Measurements from ENCODE around the gene C19orf67. TPM values are rescaled to one million over a fixed set of nuclear protein-coding genes. Genes with fewer than 3 reads are reported as not detected.
A peak's percentile ranks its signal among the peaks of the same experiment; 100 is the strongest.

The C19orf67 gene
- total and polyA plus RNA-seq, 2 of the 13 experiments (the other 11 are each of a cell fraction or from before 2014, with no cell fraction given), result 0.11 to 0.32 TPM

DNA sequence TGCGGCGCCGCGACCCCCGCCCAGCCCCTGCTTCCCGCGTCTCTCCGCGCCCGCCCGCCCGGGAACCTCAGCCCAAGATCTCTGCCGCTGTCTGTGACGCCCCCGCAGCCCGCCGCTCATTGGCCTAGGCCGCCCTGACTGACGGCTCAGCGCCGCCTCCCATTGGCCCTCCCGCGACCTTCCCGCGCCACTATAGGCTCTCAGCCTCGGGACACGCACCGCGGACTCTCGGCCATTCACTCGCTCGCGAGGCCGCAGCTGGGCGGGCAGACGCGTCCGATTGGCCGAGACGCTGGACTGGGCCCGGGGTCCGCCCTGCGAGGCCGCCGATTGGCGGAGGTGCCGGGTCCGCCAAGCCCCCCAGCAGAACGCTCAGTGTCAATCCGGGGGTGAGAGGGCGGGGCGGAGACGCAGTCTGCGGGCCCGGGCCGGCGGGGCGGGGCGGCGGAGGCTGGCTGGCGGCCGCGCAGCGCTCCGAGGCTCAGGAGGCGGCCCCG is 32.1 kb upstream of the C19orf67 start, which contains the start of gene PRKACA (continued):
- TF ChIP-seq, protein P1, sequence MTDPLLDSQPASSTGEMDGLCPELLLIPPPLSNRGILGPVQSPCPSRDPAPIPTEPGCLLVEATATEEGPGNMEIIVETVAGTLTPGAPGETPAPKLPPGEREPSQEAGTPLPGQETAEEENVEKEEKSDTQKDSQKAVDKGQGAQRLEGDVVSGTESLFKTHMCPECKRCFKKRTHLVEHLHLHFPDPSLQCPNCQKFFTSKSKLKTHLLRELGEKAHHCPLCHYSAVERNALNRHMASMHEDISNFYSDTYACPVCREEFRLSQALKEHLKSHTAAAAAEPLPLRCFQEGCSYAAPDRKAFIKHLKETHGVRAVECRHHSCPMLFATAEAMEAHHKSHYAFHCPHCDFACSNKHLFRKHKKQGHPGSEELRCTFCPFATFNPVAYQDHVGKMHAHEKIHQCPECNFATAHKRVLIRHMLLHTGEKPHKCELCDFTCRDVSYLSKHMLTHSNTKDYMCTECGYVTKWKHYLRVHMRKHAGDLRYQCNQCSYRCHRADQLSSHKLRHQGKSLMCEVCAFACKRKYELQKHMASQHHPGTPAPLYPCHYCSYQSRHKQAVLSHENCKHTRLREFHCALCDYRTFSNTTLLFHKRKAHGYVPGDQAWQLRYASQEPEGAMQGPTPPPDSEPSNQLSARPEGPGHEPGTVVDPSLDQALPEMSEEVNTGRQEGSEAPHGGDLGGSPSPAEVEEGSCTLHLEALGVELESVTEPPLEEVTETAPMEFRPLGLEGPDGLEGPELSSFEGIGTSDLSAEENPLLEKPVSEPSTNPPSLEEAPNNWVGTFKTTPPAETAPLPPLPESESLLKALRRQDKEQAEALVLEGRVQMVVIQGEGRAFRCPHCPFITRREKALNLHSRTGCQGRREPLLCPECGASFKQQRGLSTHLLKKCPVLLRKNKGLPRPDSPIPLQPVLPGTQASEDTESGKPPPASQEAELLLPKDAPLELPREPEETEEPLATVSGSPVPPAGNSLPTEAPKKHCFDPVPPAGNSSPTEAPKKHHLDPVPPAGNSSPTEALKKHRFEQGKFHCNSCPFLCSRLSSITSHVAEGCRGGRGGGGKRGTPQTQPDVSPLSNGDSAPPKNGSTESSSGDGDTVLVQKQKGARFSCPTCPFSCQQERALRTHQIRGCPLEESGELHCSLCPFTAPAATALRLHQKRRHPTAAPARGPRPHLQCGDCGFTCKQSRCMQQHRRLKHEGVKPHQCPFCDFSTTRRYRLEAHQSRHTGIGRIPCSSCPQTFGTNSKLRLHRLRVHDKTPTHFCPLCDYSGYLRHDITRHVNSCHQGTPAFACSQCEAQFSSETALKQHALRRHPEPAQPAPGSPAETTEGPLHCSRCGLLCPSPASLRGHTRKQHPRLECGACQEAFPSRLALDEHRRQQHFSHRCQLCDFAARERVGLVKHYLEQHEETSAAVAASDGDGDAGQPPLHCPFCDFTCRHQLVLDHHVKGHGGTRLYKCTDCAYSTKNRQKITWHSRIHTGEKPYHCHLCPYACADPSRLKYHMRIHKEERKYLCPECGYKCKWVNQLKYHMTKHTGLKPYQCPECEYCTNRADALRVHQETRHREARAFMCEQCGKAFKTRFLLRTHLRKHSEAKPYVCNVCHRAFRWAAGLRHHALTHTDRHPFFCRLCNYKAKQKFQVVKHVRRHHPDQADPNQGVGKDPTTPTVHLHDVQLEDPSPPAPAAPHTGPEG (CRISPR knock-in tag; IDR thresholded peaks at IDR 0.05), result peak; percentile 96
- TF ChIP-seq SAP130 (CRISPR knock-in tag; IDR thresholded peaks at IDR 0.05; ENCODE audit: low read depth) (peak; percentile 15; the same call in 1 of the 2 replicates), YY1 (IDR thresholded peaks at IDR 0.05; ENCODE audit: insufficient read depth, insufficient replicate concordance, low read depth, low read length) (peak; percentile 18), PAWR (CRISPR knock-in tag; IDR thresholded peaks at IDR 0.05; ENCODE audit: borderline replicate concordance) (no peak), ZFAT (CRISPR knock-in tag; conservative IDR thresholded peaks at IDR 0.05) (no peak), RXRB (CRISPR knock-in tag; IDR thresholded peaks at IDR 0.05; ENCODE audit: borderline replicate concordance) (0 out of 2 replicates have a peak, but pooled peaks have one; percentile 8), TAF1 (CRISPR knock-in tag; IDR thresholded peaks at IDR 0.05) (peak; percentile 24; the same call in 1 of the 2 replicates), ZNF614 (CRISPR knock-in tag; IDR thresholded peaks at IDR 0.05; ENCODE audit: borderline replicate concordance) (no peak), NFYC (CRISPR knock-in tag; IDR thresholded peaks at IDR 0.05) (peak; percentile 98), SALL1 (CRISPR knock-in tag; IDR thresholded peaks at IDR 0.05) (peak; percentile 10; the same call in 1 of the 2 replicates), JUND (CRISPR knock-in tag; IDR thresholded peaks at IDR 0.05) (no peak), ZIK1 (CRISPR knock-in tag; IDR thresholded peaks at IDR 0.05; ENCODE audit: borderline replicate concordance, low read depth) (no peak), MAZ (IDR thresholded peaks at IDR 0.05; ENCODE audit: borderline replicate concordance, low read depth, low read length) (peak; percentile 47; the same call in 1 of the 2 replicates), MAZ (CRISPR knock-in tag; IDR thresholded peaks at IDR 0.05; ENCODE audit: low read depth) (peak; percentile 56), PCBP2 (optimal IDR thresholded peaks at IDR 0.05; ENCODE audit: low read depth, low read length, poor library complexity, severe bottlenecking) (no peak), FOXA1 (IDR thresholded peaks at IDR 0.05) (no peak), FOXA1 (CRISPR knock-in tag; IDR thresholded peaks at IDR 0.05) (0 out of 2 replicates have a peak, but pooled peaks have one; percentile 5), MXI1 (IDR thresholded peaks at IDR 0.05; ENCODE audit: borderline replicate concordance, low read depth, low read length) (peak; percentile 8; the same call in 1 of the 3 replicates), MXD4 (CRISPR knock-in tag; IDR thresholded peaks at IDR 0.05) (0 out of 2 replicates have a peak, but pooled peaks have one; percentile 0), GATAD1 (CRISPR knock-in tag; IDR thresholded peaks at IDR 0.05) (peak; percentile 78)
- TF ChIP-seq, protein P2, sequence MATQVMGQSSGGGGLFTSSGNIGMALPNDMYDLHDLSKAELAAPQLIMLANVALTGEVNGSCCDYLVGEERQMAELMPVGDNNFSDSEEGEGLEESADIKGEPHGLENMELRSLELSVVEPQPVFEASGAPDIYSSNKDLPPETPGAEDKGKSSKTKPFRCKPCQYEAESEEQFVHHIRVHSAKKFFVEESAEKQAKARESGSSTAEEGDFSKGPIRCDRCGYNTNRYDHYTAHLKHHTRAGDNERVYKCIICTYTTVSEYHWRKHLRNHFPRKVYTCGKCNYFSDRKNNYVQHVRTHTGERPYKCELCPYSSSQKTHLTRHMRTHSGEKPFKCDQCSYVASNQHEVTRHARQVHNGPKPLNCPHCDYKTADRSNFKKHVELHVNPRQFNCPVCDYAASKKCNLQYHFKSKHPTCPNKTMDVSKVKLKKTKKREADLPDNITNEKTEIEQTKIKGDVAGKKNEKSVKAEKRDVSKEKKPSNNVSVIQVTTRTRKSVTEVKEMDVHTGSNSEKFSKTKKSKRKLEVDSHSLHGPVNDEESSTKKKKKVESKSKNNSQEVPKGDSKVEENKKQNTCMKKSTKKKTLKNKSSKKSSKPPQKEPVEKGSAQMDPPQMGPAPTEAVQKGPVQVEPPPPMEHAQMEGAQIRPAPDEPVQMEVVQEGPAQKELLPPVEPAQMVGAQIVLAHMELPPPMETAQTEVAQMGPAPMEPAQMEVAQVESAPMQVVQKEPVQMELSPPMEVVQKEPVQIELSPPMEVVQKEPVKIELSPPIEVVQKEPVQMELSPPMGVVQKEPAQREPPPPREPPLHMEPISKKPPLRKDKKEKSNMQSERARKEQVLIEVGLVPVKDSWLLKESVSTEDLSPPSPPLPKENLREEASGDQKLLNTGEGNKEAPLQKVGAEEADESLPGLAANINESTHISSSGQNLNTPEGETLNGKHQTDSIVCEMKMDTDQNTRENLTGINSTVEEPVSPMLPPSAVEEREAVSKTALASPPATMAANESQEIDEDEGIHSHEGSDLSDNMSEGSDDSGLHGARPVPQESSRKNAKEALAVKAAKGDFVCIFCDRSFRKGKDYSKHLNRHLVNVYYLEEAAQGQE (IDR thresholded peaks at IDR 0.05; ENCODE audit: borderline replicate concordance in 1 of 2, low read depth in 1 of 2, low read length in 2 of 2), result no peak
- TF ChIP-seq, protein P3, sequence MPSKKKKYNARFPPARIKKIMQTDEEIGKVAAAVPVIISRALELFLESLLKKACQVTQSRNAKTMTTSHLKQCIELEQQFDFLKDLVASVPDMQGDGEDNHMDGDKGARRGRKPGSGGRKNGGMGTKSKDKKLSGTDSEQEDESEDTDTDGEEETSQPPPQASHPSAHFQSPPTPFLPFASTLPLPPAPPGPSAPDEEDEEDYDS (CRISPR knock-in tag; IDR thresholded peaks at IDR 0.05), result peak; percentile 48; the same call in 1 of the 2 replicates
